GM19452 (cell line): ENCODE results near the gene HMGXB3.

Experiments used
- ATAC-seq: cut with Tn5 transposase; IDR thresholded peaks from one replicate; pipeline ENCODE4 v1.9.1; 2021; ENCODE audit not compliant: unreplicated experiment

Gene HMGXB3

GRCh38 chr5:149981206-149981605 is 19.3 kb upstream of the HMGXB3 start:
- no peak for ATAC-seq

GRCh38 chr5:149982505-149982904 is 18.0 kb upstream of the HMGXB3 start:
- ATAC-seq = no peak

- ATAC-seq = no peak
These were observed 12.4 kb upstream of the HMGXB3 start for GRCh38 chr5:149988126-149988525.

GRCh38 chr5:149990518-149991376 is 9.8 kb upstream of the HMGXB3 start:
- peak; percentile 72 for ATAC-seq

- no peak for ATAC-seq
These were observed 7.1 kb upstream of the HMGXB3 start for GRCh38 chr5:149993471-149993870.

GRCh38 chr5:149995385-149996204 is 4.9 kb upstream of the HMGXB3 start:
- ATAC-seq = no peak

- ATAC-seq = no peak
These were observed 4.2 kb upstream of the HMGXB3 start for GRCh38 chr5:149996205-149996890.

GRCh38 chr5:149998281-149998680 is 2.3 kb upstream of the HMGXB3 start:
- no peak for ATAC-seq

- ATAC-seq = no peak
These were observed 1.2 kb upstream of the HMGXB3 start for GRCh38 chr5:149999359-149999758.

GRCh38 chr5:149999866-150000255 is 678 bp upstream of the HMGXB3 start:
- ATAC-seq = no peak

- ATAC-seq = peak; percentile 1
These were observed 586 bp downstream of the HMGXB3 start for GRCh38 chr5:150000990-150001659.

GRCh38 chr5:150001660-150002486 is 1.3 kb downstream of the HMGXB3 start:
- ATAC-seq = peak; percentile 57

GRCh38 chr5:150006318-150006717 is 5.8 kb downstream of the HMGXB3 start:
- ATAC-seq = no peak

GRCh38 chr5:150007050-150007449 is 6.5 kb downstream of the HMGXB3 start:
- ATAC-seq = no peak

GRCh38 chr5:150009671-150010387 is 9.3 kb downstream of the HMGXB3 start:
- ATAC-seq = no peak

GRCh38 chr5:150013931-150014330 is 13.4 kb downstream of the HMGXB3 start:
- ATAC-seq = no peak

- no peak for ATAC-seq
These were observed 13.9 kb downstream of the HMGXB3 start for GRCh38 chr5:150014456-150014855.

- ATAC-seq = no peak
These were observed 14.9 kb downstream of the HMGXB3 start for GRCh38 chr5:150015415-150015814.

- no peak for ATAC-seq
These were observed 16.0 kb downstream of the HMGXB3 start for GRCh38 chr5:150016537-150016936.
